PC-9 (cell line): Measurements from ENCODE around the gene NKAPD1. TPM values are rescaled to one million over a fixed set of nuclear protein-coding genes. Genes with fewer than 3 reads are reported as not detected.
"Not testable (repeated sequence)": the region's sequence is repeated elsewhere in the genome, so short reads cannot be mapped to it uniquely, and the experiment has no call there.

Experiments used
- BruUV-seq: library from RNA; stranded (reverse); fragments of 400-500 nt; replicated peaks from 2 replicates; lab custom pipeline; 2021; lab: Mats Ljungman, UMichigan
- CTCF ChIA-PET: fragments of 300-600 bp; sonication (Branson Sonifier 250); formaldehyde crosslinking; loops from one replicate; lab custom pipeline; 2022; ENCODE audit warnings: antibody characterized with exemption; lab: Charles Lee
- POLR2A ChIA-PET: fragments of 300-600 bp; sonication (Branson Sonifier 250); formaldehyde crosslinking; loops from one replicate; lab custom pipeline; 2022; ENCODE audit warnings: antibody characterized with exemption; ENCODE audit not compliant: unreplicated experiment; lab: Charles Lee
- DNase-seq, 2 experiments: peaks; one replicate each; pipeline versions ENCODE4 v3.0.0 to v3.0.0-alpha.2; 2015 to 2022; ENCODE audit warnings: mixed read lengths in 1 of 2
- H2AFZ ChIP-seq: fragments of 200-600 bp; sonication (generic); 2 replicates; pipeline ENCODE4 v1.8.1; 2017; ENCODE audit warnings: antibody characterized with exemption
- H3F3A ChIP-seq: fragments of 200-600 bp; sonication (generic); 2 replicates; pipeline ENCODE4 v1.8.1; 2017; ENCODE audit warnings: antibody characterized with exemption, mild to moderate bottlenecking, low read depth; ENCODE audit not compliant: insufficient read depth
- H3K27ac ChIP-seq: fragments of 200-600 bp; sonication (generic); 2 replicates; pipeline ENCODE4 v1.6.1; 2016; ENCODE audit warnings: mixed run types
- H3K27me3 ChIP-seq: fragments of 200-600 bp; sonication (generic); 2 replicates; pipeline ENCODE4 v1.6.1; 2016; ENCODE audit warnings: low read depth, mixed run types; ENCODE audit not compliant: insufficient read depth
- H3K36me3 ChIP-seq: fragments of 200-600 bp; sonication (generic); 2 replicates; pipeline ENCODE4 v1.6.1; 2016; ENCODE audit warnings: low read depth, mixed run types
- H3K4me1 ChIP-seq: fragments of 200-600 bp; sonication (generic); replicated peaks from 2 replicates; pipeline ENCODE4 v1.6.1; 2016; ENCODE audit warnings: mixed run types; ENCODE audit not compliant: insufficient read depth
- H3K4me2 ChIP-seq: fragments of 200-600 bp; sonication (generic); 2 replicates; pipeline ENCODE4 v1.6.1; 2017; ENCODE audit warnings: mixed run types
- H3K4me3 ChIP-seq: fragments of 200-600 bp; sonication (generic); 2 replicates; pipeline ENCODE4 v1.6.1; 2016; ENCODE audit warnings: mixed run types
- H3K79me2 ChIP-seq: fragments of 200-600 bp; sonication (generic); 2 replicates; pipeline ENCODE4 v1.6.1; 2017; ENCODE audit warnings: low read depth, mixed run types
- H3K9me2 ChIP-seq: fragments of 200-600 bp; sonication (generic); 2 replicates; pipeline ENCODE4 v1.8.1; 2017; ENCODE audit warnings: mild to moderate bottlenecking; ENCODE audit not compliant: insufficient read depth
- H3K9me3 ChIP-seq: fragments of 200-600 bp; sonication (generic); 2 replicates; pipeline ENCODE4 v1.8.1; 2016; ENCODE audit warnings: low read depth; ENCODE audit not compliant: insufficient read depth
- H4K20me1 ChIP-seq: fragments of 200-600 bp; sonication (generic); 2 replicates; pipeline ENCODE4 v1.8.1; 2017; ENCODE audit not compliant: insufficient read depth
- CTCF ChIP-seq: fragments of 200-600 bp; sonication (generic); conservative IDR thresholded peaks from 2 replicates; pipeline ENCODE4 v1.6.1; 2017; ENCODE audit warnings: mixed run types, antibody characterized with exemption, mild to moderate bottlenecking, moderate library complexity
- EZH2 ChIP-seq: fragments of 200-600 bp; sonication (generic); IDR thresholded peaks from 2 replicates; pipeline ENCODE4 v1.8.0; 2017; ENCODE audit warnings: antibody characterized with exemption, low read depth
- intact Hi-C: fragments of 100-400 bp; cut with micrococcal nuclease; formaldehyde crosslinking; loops from one replicate; pipeline ENCODE4 v1.10.0; 2022; ENCODE audit not compliant: unreplicated experiment
- total RNA-seq: library from RNA; stranded (reverse); gene quantifications from 2 replicates; pipeline ENCODE4 v1.2.3, GENCODE V29; 2021

Gene NKAPD1
- total RNA-seq, 1 experiment from 2014 or later = 16.5 TPM

DNA sequence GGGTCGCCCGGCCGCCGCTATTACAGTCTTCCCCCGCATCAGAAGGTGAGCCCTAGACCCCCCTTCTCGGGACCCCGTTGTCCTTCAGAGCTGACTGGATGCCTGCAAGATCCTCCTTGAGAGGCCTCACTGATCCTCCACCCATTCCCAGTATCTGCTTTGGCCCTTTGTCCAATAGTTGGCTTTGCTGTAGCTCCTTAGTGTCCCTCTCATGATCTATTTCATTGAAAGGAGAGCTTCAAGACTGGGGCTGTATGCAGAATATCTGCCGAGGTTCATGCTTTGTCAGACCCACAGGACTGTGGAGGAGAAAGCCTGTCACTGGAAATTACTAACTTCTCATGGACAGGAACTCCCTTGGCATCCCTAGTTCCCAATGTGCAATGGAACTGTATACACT is 48.4 kb upstream of the NKAPD1 start:
- TF ChIP-seq CTCF (no peak), EZH2 (no peak)
- CTCF ChIA-PET = no interaction called here

GRCh38 chr11:112026784-112027410 is 47.2 kb upstream of the NKAPD1 start:
- BruUV-seq, H4K20me1 ChIP-seq, H3K4me2 ChIP-seq, H3K9me2 ChIP-seq, H3K9me3 ChIP-seq, H2AFZ ChIP-seq, H3K4me3 ChIP-seq, POLR2A ChIA-PET, H3K27ac ChIP-seq, H3K27me3 ChIP-seq, CTCF ChIA-PET, DNase-seq: not testable (repeated sequence)
- peaks cover 17% of the 10 kb centered on the region for H3F3A ChIP-seq
- peaks cover 14% of the 10 kb centered on the region for H3K4me1 ChIP-seq
- peaks cover 17% of the 10 kb centered on the region for H3K79me2 ChIP-seq
- H3K36me3 ChIP-seq = peaks cover 30% of the 10 kb centered on the region
- intact Hi-C loops = loop anchor here (5.0 kb wide), 1 partner anchor 45 kb away; the partner anchor contains the start of genes NKAPD1 and PIH1D2

More for the DNA sequence above, 48.4 kb upstream of the NKAPD1 start:
- Histone ChIP-seq H3K9me2 (no peaks in the 10 kb centered on the region), H3K36me3 (peaks cover 26% of the 10 kb centered on the region), H3K79me2 (peaks cover 13% of the 10 kb centered on the region), H4K20me1 (no peaks in the 10 kb centered on the region), H3F3A (peaks cover 12% of the 10 kb centered on the region), H3K27me3 (no peaks in the 10 kb centered on the region), H3K4me2 (peak overlapping the region; percentile 97), H3K4me3 (peak overlapping the region; percentile 86), H2AFZ (peak overlapping the region; percentile 96), H3K9me3 (no peaks in the 10 kb centered on the region), H3K4me1 (peaks cover 14% of the 10 kb centered on the region), H3K27ac (peak overlapping the region; percentile 76)
- no peak for DNase-seq
- POLR2A ChIA-PET = interaction anchor here (0.6 kb wide), 1 partner anchor 61 kb away, joined by 5 read pairs; the partner anchor contains the start of genes SDHD and TIMM8B
- intact Hi-C loops = loop anchor here (5.0 kb wide), 1 partner anchor 47 kb away; the partner anchor contains the start of genes NKAPD1 and PIH1D2
- BruUV-seq = TSS peak; percentile 56

DNA sequence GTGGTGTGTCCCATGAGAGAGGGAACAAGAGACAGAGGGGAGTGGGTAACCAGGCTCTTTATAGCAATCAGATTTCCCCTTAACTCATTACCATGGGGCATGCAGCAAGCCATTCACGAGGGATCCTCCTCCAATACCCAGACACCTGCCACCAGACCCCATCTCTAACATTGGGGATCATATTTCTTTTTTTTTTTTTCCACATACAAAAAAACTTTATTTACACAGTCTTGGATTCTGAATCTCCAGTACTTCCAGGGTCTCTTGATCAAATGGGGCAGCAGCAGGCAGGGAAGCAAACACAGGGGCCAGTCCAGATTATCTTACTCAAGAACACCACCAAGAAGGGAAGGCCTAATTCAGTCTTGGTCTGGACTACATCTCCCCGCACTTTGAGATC is 44.6 kb upstream of the NKAPD1 start:
- TF ChIP-seq EZH2 (no peak), CTCF (no peak)
- CTCF ChIA-PET = no interaction called here
- POLR2A ChIA-PET = no interaction called here

More for the DNA sequence above, 44.6 kb upstream of the NKAPD1 start:
- Histone ChIP-seq H3K9me3 (no peaks in the 10 kb centered on the region), H3K4me3 (no peak overlapping the region), H4K20me1 (no peaks in the 10 kb centered on the region), H3K27me3 (no peaks in the 10 kb centered on the region), H3K4me1 (peaks cover 7% of the 10 kb centered on the region; the same call in 1 of the 2 replicates), H3K9me2 (no peaks in the 10 kb centered on the region), H3K79me2 (peaks cover 15% of the 10 kb centered on the region), H3K36me3 (peaks cover 36% of the 10 kb centered on the region), H3F3A (peaks cover 33% of the 10 kb centered on the region), H3K27ac (no peak overlapping the region), H3K4me2 (no peak overlapping the region), H2AFZ (no peak overlapping the region)
- intact Hi-C loops = loop anchor here (5.0 kb wide), 1 partner anchor 43 kb away; the partner anchor contains the start of genes NKAPD1 and PIH1D2
- DNase-seq = no peak
- no TSS peak for BruUV-seq
